ENCODE measurements around the gene GRM7. TPM values are rescaled to one million over a fixed set of nuclear protein-coding genes. Genes with fewer than 3 reads are reported as not detected.
"Not testable (repeated sequence)": the region's sequence is repeated elsewhere in the genome, so short reads cannot be mapped to it uniquely, and the experiment has no call there.

Gene GRM7
- total RNA-seq, 4 donors from 2014 or later = 0.40 TPM; not detected in 3

DNA sequence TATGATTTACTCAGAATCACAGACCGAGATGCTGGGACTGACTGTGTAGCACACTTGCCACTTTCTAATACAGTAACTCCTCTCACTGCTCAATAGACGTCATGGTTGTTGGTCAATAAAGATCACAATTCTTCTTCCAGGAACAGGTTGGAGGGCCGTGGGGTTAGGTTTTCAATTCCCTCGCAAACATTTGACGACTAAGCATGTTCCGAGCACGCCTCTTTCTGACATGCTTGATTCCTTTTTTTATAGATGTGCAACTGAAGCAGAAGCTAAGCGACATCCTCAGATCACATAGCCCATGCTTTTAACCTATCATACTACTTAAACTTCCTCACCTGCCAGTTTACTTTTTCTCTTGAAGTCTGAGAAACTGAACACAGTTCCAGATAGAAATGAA is 61.0 kb downstream of the GRM7 start:
- Histone ChIP-seq H3K9me3 (no peaks in the 10 kb centered on the region), H3K27ac (no peak overlapping the region), H3K27me3 (no peaks in the 10 kb centered on the region), H3K4me3 (no peak overlapping the region), H3K4me1 (no peaks in the 10 kb centered on the region), H3K36me3 (no peaks in the 10 kb centered on the region)
- DNase-seq = no peak
- no peak for TF ChIP-seq POLR2A (IDR thresholded peaks at IDR 0.05)
- TF ChIP-seq, protein P1, sequence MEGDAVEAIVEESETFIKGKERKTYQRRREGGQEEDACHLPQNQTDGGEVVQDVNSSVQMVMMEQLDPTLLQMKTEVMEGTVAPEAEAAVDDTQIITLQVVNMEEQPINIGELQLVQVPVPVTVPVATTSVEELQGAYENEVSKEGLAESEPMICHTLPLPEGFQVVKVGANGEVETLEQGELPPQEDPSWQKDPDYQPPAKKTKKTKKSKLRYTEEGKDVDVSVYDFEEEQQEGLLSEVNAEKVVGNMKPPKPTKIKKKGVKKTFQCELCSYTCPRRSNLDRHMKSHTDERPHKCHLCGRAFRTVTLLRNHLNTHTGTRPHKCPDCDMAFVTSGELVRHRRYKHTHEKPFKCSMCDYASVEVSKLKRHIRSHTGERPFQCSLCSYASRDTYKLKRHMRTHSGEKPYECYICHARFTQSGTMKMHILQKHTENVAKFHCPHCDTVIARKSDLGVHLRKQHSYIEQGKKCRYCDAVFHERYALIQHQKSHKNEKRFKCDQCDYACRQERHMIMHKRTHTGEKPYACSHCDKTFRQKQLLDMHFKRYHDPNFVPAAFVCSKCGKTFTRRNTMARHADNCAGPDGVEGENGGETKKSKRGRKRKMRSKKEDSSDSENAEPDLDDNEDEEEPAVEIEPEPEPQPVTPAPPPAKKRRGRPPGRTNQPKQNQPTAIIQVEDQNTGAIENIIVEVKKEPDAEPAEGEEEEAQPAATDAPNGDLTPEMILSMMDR (IDR thresholded peaks at IDR 0.05) = no peak

DNA sequence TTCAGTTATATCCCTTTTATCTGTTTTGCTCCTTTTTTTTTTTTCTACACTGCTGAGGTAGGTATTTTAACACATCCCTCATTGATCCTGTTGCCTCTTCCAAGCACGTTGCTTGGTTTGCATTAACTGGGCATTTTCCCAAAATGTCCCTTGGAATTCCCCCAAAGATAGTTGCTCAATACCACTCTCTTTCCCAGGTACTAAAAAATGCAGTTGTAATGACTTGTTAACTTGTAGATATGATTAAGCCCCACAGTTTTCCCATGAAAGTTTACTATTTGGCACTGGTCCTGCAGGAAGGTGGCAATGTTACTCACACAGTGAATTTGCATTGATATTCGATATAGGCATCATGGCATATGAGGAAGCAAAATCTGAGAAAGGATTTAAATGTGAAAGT is 67.1 kb downstream of the GRM7 start:
- Histone ChIP-seq H3K27me3 (no peaks in the 10 kb centered on the region), H3K4me3 (no peak overlapping the region), H3K9me3 (no peaks in the 10 kb centered on the region), H3K4me1 (no peaks in the 10 kb centered on the region), H3K36me3 (no peaks in the 10 kb centered on the region), H3K27ac (no peak overlapping the region)
- TF ChIP-seq, protein P1 (IDR thresholded peaks at IDR 0.05) = no peak
- no peak for TF ChIP-seq POLR2A (IDR thresholded peaks at IDR 0.05)
- DNase-seq = no peak

DNA sequence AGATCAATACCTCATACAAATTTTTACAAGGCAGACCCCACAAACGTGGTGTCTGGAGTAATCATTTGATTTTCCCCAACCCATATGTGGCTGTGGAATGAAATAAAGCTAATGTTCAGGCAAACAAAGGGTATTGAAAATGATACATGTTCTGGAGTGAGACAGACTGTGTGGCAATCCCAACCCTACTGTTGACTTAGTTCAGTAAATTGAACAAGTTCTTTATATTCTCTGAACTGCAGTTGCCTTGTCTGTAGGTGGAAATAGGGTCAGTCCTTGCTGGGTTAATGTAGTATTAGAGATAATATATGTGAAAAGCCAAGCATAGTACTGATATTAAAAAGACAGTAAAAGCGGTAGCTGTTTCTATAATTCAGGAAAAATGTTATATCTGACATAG is 69.0 kb downstream of the GRM7 start:
- no peak for DNase-seq
- no peak overlapping the region for H3K4me3 ChIP-seq
- H3K9me3 ChIP-seq = no peaks in the 10 kb centered on the region
- H3K4me1 ChIP-seq = no peaks in the 10 kb centered on the region
- no peaks in the 10 kb centered on the region for H3K27me3 ChIP-seq
- H3K27ac ChIP-seq = no peak overlapping the region
- no peaks in the 10 kb centered on the region for H3K36me3 ChIP-seq
- TF ChIP-seq, protein P1 (IDR thresholded peaks at IDR 0.05) = no peak
- no peak for TF ChIP-seq POLR2A (IDR thresholded peaks at IDR 0.05)

DNA sequence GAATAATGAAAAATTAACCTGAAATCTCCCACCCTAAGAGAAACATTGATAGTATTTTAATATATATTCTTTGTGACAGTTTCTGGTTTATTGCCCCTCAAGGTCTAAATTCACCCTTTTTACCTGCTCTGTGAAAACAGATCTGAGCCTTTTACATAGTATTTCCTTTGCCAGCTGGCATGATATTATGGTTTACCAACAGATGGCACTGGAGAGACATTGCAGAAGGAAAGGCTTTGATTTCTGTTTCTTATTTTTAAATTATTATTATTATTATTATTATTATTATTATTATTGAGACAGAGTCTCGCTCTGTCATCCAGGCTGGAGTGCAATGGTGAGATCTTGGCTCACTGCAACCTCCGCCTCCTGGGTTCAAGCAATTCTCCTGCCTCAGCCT is 74.5 kb downstream of the GRM7 start:
- DNase-seq, H3K4me1 ChIP-seq, H3K27ac ChIP-seq, H3K9me3 ChIP-seq, H3K4me3 ChIP-seq, H3K36me3 ChIP-seq, H3K27me3 ChIP-seq: not testable (repeated sequence)

DNA sequence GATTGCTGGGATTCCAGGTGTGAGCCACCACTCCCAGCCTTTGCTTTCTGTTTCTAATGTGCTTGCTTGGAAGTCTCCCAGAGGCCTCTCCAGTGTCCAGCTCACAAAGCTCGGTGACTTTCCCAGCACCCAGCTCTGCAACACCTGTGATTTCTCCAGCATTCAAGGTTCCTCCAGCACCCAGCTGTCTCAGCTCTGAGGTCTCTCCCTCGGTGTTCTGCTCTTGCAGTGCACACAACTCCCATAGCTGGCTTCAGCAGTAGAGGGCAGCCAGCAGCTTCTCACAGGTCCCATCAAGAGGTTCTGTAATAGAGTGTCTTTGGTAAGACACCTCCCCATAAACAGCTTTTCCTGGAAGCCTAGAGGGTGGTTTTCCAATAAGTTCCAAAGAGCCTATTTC is 75.1 kb downstream of the GRM7 start:
- no peaks in the 10 kb centered on the region for H3K4me1 ChIP-seq
- H3K27me3 ChIP-seq = no peaks in the 10 kb centered on the region
- no peaks in the 10 kb centered on the region for H3K36me3 ChIP-seq
- no peak overlapping the region for H3K4me3 ChIP-seq
- no peaks in the 10 kb centered on the region for H3K9me3 ChIP-seq
- DNase-seq = no peak
- no peak overlapping the region for H3K27ac ChIP-seq
- TF ChIP-seq, protein P1 (IDR thresholded peaks at IDR 0.05) = no peak
- TF ChIP-seq POLR2A (IDR thresholded peaks at IDR 0.05) = no peak

DNA sequence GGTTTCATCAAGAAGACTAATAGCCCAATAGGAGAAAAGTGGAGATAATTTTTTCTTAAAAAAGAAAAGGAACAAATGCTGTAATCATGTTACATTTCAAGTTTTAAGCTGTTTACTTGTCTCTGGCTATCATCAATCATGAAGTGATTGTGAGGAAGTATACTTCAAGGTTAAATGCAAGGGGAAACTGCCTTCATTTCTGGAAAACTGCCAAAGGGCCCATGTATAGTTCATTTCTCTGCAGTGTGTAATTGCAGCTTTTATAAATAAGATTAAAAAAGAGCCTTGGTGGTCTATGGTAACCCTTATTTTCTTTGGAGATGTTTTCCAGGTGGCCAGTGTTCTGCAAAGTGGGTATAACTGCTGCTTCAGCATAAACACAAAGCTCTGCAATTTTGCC is 101.9 kb downstream of the GRM7 start:
- no peak overlapping the region for H3K4me3 ChIP-seq
- no peaks in the 10 kb centered on the region for H3K36me3 ChIP-seq
- TF ChIP-seq POLR2A (IDR thresholded peaks at IDR 0.05) = no peak
- TF ChIP-seq, protein P1 (IDR thresholded peaks at IDR 0.05) = no peak
- no peaks in the 10 kb centered on the region for H3K9me3 ChIP-seq
- no peaks in the 10 kb centered on the region for H3K27me3 ChIP-seq
- no peak for DNase-seq
- no peaks in the 10 kb centered on the region for H3K4me1 ChIP-seq
- no peak overlapping the region for H3K27ac ChIP-seq
